ENCODE results near the gene BFSP2. TPM values are rescaled to one million over a fixed set of nuclear protein-coding genes. Genes with fewer than 3 reads are reported as not detected.
"Not testable (repeated sequence)": the region's sequence is repeated elsewhere in the genome, so short reads cannot be mapped to it uniquely, and the experiment has no call there.

The BFSP2 gene
- total RNA-seq, 2 donors from 2014 or later, result not detected

- Histone ChIP-seq H3K36me3 (replicated peaks in 1 of 2; ENCODE audit: insufficient read depth in 1 of 2, low read depth in 2 of 2) (no peaks in the 10 kb centered on the region), H3K4me3 (no peak overlapping the region), H3K27me3 (no peaks in the 10 kb centered on the region), H3K4me1 (peaks cover 16% of the 10 kb centered on the region), H3K27ac (no peak overlapping the region), H3K9me3 (no peaks in the 10 kb centered on the region)
- ATAC-seq (no peak), DNase-seq (no peak)
- no peak for TF ChIP-seq POLR2A (IDR thresholded peaks at IDR 0.05)
- TF ChIP-seq CTCF (IDR thresholded peaks at IDR 0.05), result no peak
- intact Hi-C loops (cut with DNase I), result no loop called here
Observed at GRCh38 chr3:133509488-133509887, 109.6 kb downstream of the BFSP2 start.

GRCh38 chr3:133512416-133513089 is 112.7 kb downstream of the BFSP2 start:
- intact Hi-C loops (cut with DNase I), result no loop called here
- Histone ChIP-seq H3K36me3 (replicated peaks in 1 of 2; ENCODE audit: insufficient read depth in 1 of 2, low read depth in 2 of 2) (no peaks in the 10 kb centered on the region), H3K27ac (no peak overlapping the region), H3K27me3 (no peaks in the 10 kb centered on the region), H3K4me3 (no peak overlapping the region), H3K9me3 (no peaks in the 10 kb centered on the region), H3K4me1 (no peaks in the 10 kb centered on the region)
- WGBS, 2 donors, result 88 to 89% methylated on average over 5 to 6 of the region's 6 CpGs
- DNase-seq (no peak), ATAC-seq (no peak)
- TF ChIP-seq POLR2A (IDR thresholded peaks at IDR 0.05), result no peak

- WGBS, 2 donors, result 77 to 85% methylated on average over 6 of the region's 6 CpGs
- DNase-seq (no peak), ATAC-seq (no peak)
- Histone ChIP-seq H3K27ac (no peak overlapping the region), H3K36me3 (replicated peaks in 1 of 2; ENCODE audit: insufficient read depth in 1 of 2, low read depth in 2 of 2) (no peaks in the 10 kb centered on the region), H3K27me3 (no peaks in the 10 kb centered on the region), H3K4me3 (no peak overlapping the region), H3K4me1 (no peaks in the 10 kb centered on the region), H3K9me3 (no peaks in the 10 kb centered on the region)
- intact Hi-C loops (cut with DNase I), result no loop called here
- TF ChIP-seq CTCF (IDR thresholded peaks at IDR 0.05) (no peak), POLR2A (IDR thresholded peaks at IDR 0.05) (no peak)
Observed at GRCh38 chr3:133514418-133514817, 114.6 kb downstream of the BFSP2 start.

- H3K27ac ChIP-seq, result no peak overlapping the region
- ATAC-seq (no peak), DNase-seq (no peak)
- no peaks in the 10 kb centered on the region for H3K27me3 ChIP-seq
- no peaks in the 10 kb centered on the region for H3K9me3 ChIP-seq
- H3K4me3 ChIP-seq, result no peak overlapping the region
- intact Hi-C loops (cut with DNase I), result no loop called here
- no peaks in the 10 kb centered on the region for H3K36me3 ChIP-seq (replicated peaks in 1 of 2; ENCODE audit: insufficient read depth in 1 of 2, low read depth in 2 of 2)
- TF ChIP-seq CTCF (IDR thresholded peaks at IDR 0.05) (no peak), POLR2A (IDR thresholded peaks at IDR 0.05) (no peak)
- WGBS, 2 donors, result 90 to 96% methylated on average over 1 of the region's 1 CpG
- H3K4me1 ChIP-seq, result no peaks in the 10 kb centered on the region
Observed at GRCh38 chr3:133515127-133515526, 115.3 kb downstream of the BFSP2 start.

- intact Hi-C loops (cut with DNase I), result no loop called here
- H3K4me3 ChIP-seq, result no peak overlapping the region
- H3K9me3 ChIP-seq, result no peaks in the 10 kb centered on the region
- H3K27ac ChIP-seq, result no peak overlapping the region
- no peak for DNase-seq
- H3K36me3 ChIP-seq (replicated peaks in 1 of 2; ENCODE audit: insufficient read depth in 1 of 2, low read depth in 2 of 2), result no peaks in the 10 kb centered on the region
- H3K27me3 ChIP-seq, result no peaks in the 10 kb centered on the region
- TF ChIP-seq CTCF (IDR thresholded peaks at IDR 0.05) (no peak), POLR2A (IDR thresholded peaks at IDR 0.05) (no peak)
- ATAC-seq, result no peak
- H3K4me1 ChIP-seq, result peaks cover 12% of the 10 kb centered on the region
Observed at GRCh38 chr3:133520286-133520685, 120.4 kb downstream of the BFSP2 start.

GRCh38 chr3:133520938-133521337 is 121.1 kb downstream of the BFSP2 start:
- H3K9me3 ChIP-seq; intact Hi-C loops (cut with DNase I); H3K27ac ChIP-seq; H3K36me3 ChIP-seq (replicated peaks in 1 of 2; ENCODE audit: insufficient read depth in 1 of 2, low read depth in 2 of 2); ATAC-seq; H3K27me3 ChIP-seq; H3K4me3 ChIP-seq: not testable (repeated sequence)
- peak in 2 of 4 donors; percentile 6 to 10 for DNase-seq
- H3K4me1 ChIP-seq, result peaks cover 12% of the 10 kb centered on the region
- WGBS, 2 donors, result 71 to 87% methylated on average over 4 of the region's 4 CpGs
